ENCODE data around the gene PCSK9.

Gene PCSK9

GRCh38 chr1:55039342-55040082, at the start of gene PCSK9:
Gene PCSK9, plus strand, starts transcription at chr1:55039548. Its CDS starts 290 bp downstream, at chr1:55039838.
- peak; percentile 45 for DNase-seq (ENCODE audit: low read depth, low spot score)
- peaks cover 2% of the 10 kb centered on the region; the same call in 1 of the 2 replicates for H3K27me3 ChIP-seq (ENCODE audit: control insufficient read depth, insufficient read depth, low read length)
- H3K36me3 ChIP-seq (ENCODE audit: control insufficient read depth, insufficient read depth, low read length), result peaks cover under 1% of the 10 kb centered on the region; the same call in 1 of the 2 replicates
- no peaks in the 10 kb centered on the region; the same call in 1 of the 2 replicates for H3K4me1 ChIP-seq (ENCODE audit: control insufficient read depth, insufficient read depth, low read length)
- peak within 1 kb of the TSS; percentile 28; the same call in 1 of the 2 replicates for H3K4me3 ChIP-seq (ENCODE audit: low read length)
- no peaks in the 10 kb centered on the region for H3K9me3 ChIP-seq (ENCODE audit: control insufficient read depth, insufficient read depth, low read length)
- WGBS (ENCODE audit: insufficient coverage, insufficient read length), result no CpG with 5 or more reads among the region's 67 CpGs
- H3K27ac ChIP-seq (ENCODE audit: low read length), result no peak within 1 kb of the TSS

- H3K4me1 ChIP-seq (ENCODE audit: control insufficient read depth, insufficient read depth, low read length), result peaks cover 8% of the 10 kb centered on the region
- H3K27me3 ChIP-seq (ENCODE audit: control insufficient read depth, insufficient read depth, low read length), result no peaks in the 10 kb centered on the region
- H3K9me3 ChIP-seq (ENCODE audit: control insufficient read depth, insufficient read depth, low read length), result no peaks in the 10 kb centered on the region
- DNase-seq (ENCODE audit: low read depth, low spot score), result no peak
- no peak overlapping the region for H3K4me3 ChIP-seq (ENCODE audit: low read length)
- no peaks in the 10 kb centered on the region for H3K36me3 ChIP-seq (ENCODE audit: control insufficient read depth, insufficient read depth, low read length)
- H3K27ac ChIP-seq (ENCODE audit: low read length), result no peak overlapping the region
- no CpG with 5 or more reads among the region's 13 CpGs for WGBS (ENCODE audit: insufficient coverage, insufficient read length)
Observed at GRCh38 chr1:54989968-54990810, 49.2 kb upstream of the PCSK9 start.

- no peak overlapping the region for H3K27ac ChIP-seq (ENCODE audit: low read length)
- no peaks in the 10 kb centered on the region for H3K9me3 ChIP-seq (ENCODE audit: control insufficient read depth, insufficient read depth, low read length)
- no CpG with 5 or more reads among the region's 4 CpGs for WGBS (ENCODE audit: insufficient coverage, insufficient read length)
- no peaks in the 10 kb centered on the region for H3K27me3 ChIP-seq (ENCODE audit: control insufficient read depth, insufficient read depth, low read length)
- H3K36me3 ChIP-seq (ENCODE audit: control insufficient read depth, insufficient read depth, low read length), result no peaks in the 10 kb centered on the region
- DNase-seq (ENCODE audit: low read depth, low spot score), result no peak
- no peak overlapping the region for H3K4me3 ChIP-seq (ENCODE audit: low read length)
- peaks cover 8% of the 10 kb centered on the region for H3K4me1 ChIP-seq (ENCODE audit: control insufficient read depth, insufficient read depth, low read length)
Observed at GRCh38 chr1:54990916-54991315, 48.4 kb upstream of the PCSK9 start.

- no peak for DNase-seq (ENCODE audit: low read depth, low spot score)
- Histone ChIP-seq H3K27me3 (ENCODE audit: control insufficient read depth, insufficient read depth, low read length) (no peaks in the 10 kb centered on the region; the same call in 1 of the 2 replicates), H3K36me3 (ENCODE audit: control insufficient read depth, insufficient read depth, low read length) (no peaks in the 10 kb centered on the region), H3K4me1 (ENCODE audit: control insufficient read depth, insufficient read depth, low read length) (peaks cover 10% of the 10 kb centered on the region), H3K9me3 (ENCODE audit: control insufficient read depth, insufficient read depth, low read length) (no peaks in the 10 kb centered on the region), H3K4me3 (ENCODE audit: low read length) (no peak overlapping the region), H3K27ac (ENCODE audit: low read length) (no peak overlapping the region)
- no CpG with 5 or more reads among the region's 12 CpGs for WGBS (ENCODE audit: insufficient coverage, insufficient read length)
Observed at GRCh38 chr1:54991939-54992338, 47.4 kb upstream of the PCSK9 start.

GRCh38 chr1:54993140-54993539, 46.2 kb upstream of the PCSK9 start:
- Histone ChIP-seq H3K4me3 (ENCODE audit: low read length) (no peak overlapping the region), H3K27me3 (ENCODE audit: control insufficient read depth, insufficient read depth, low read length) (peaks cover 6% of the 10 kb centered on the region), H3K4me1 (ENCODE audit: control insufficient read depth, insufficient read depth, low read length) (peaks cover 13% of the 10 kb centered on the region; the same call in 1 of the 2 replicates), H3K27ac (ENCODE audit: low read length) (no peak overlapping the region), H3K36me3 (ENCODE audit: control insufficient read depth, insufficient read depth, low read length) (no peaks in the 10 kb centered on the region), H3K9me3 (ENCODE audit: control insufficient read depth, insufficient read depth, low read length) (no peaks in the 10 kb centered on the region)
- no peak for DNase-seq (ENCODE audit: low read depth, low spot score)
- no CpG with 5 or more reads among the region's 6 CpGs for WGBS (ENCODE audit: insufficient coverage, insufficient read length)

GRCh38 chr1:54994355-54994990, 44.9 kb upstream of the PCSK9 start:
- DNase-seq (ENCODE audit: low read depth, low spot score), result no peak
- Histone ChIP-seq H3K36me3 (ENCODE audit: control insufficient read depth, insufficient read depth, low read length) (no peaks in the 10 kb centered on the region), H3K9me3 (ENCODE audit: control insufficient read depth, insufficient read depth, low read length) (no peaks in the 10 kb centered on the region), H3K4me1 (ENCODE audit: control insufficient read depth, insufficient read depth, low read length) (peaks cover 12% of the 10 kb centered on the region; the same call in 1 of the 2 replicates), H3K27ac (ENCODE audit: low read length) (no peak overlapping the region), H3K27me3 (ENCODE audit: control insufficient read depth, insufficient read depth, low read length) (peaks cover 17% of the 10 kb centered on the region), H3K4me3 (ENCODE audit: low read length) (no peak overlapping the region)
- no CpG with 5 or more reads among the region's 6 CpGs for whole genome bisulfite sequencing (ENCODE audit: insufficient coverage, insufficient read length)

GRCh38 chr1:54995013-54995760, 44.2 kb upstream of the PCSK9 start:
- no CpG with 5 or more reads among the region's 12 CpGs for WGBS (ENCODE audit: insufficient coverage, insufficient read length)
- H3K4me1 ChIP-seq (ENCODE audit: control insufficient read depth, insufficient read depth, low read length), result peaks cover 12% of the 10 kb centered on the region; the same call in 1 of the 2 replicates
- H3K27me3 ChIP-seq (ENCODE audit: control insufficient read depth, insufficient read depth, low read length), result peaks cover 21% of the 10 kb centered on the region
- DNase-seq (ENCODE audit: low read depth, low spot score), result no peak
- H3K4me3 ChIP-seq (ENCODE audit: low read length), result no peak overlapping the region
- H3K36me3 ChIP-seq (ENCODE audit: control insufficient read depth, insufficient read depth, low read length), result no peaks in the 10 kb centered on the region
- H3K9me3 ChIP-seq (ENCODE audit: control insufficient read depth, insufficient read depth, low read length), result no peaks in the 10 kb centered on the region
- H3K27ac ChIP-seq (ENCODE audit: low read length), result no peak overlapping the region

GRCh38 chr1:54995835-54996234, 43.5 kb upstream of the PCSK9 start:
- H3K36me3 ChIP-seq (ENCODE audit: control insufficient read depth, insufficient read depth, low read length), result no peaks in the 10 kb centered on the region
- peaks cover 21% of the 10 kb centered on the region for H3K27me3 ChIP-seq (ENCODE audit: control insufficient read depth, insufficient read depth, low read length)
- no peak for DNase-seq (ENCODE audit: low read depth, low spot score)
- no CpG with 5 or more reads among the region's 9 CpGs for WGBS (ENCODE audit: insufficient coverage, insufficient read length)
- H3K27ac ChIP-seq (ENCODE audit: low read length), result no peak overlapping the region
- H3K4me1 ChIP-seq (ENCODE audit: control insufficient read depth, insufficient read depth, low read length), result peaks cover 12% of the 10 kb centered on the region; the same call in 1 of the 2 replicates
- H3K9me3 ChIP-seq (ENCODE audit: control insufficient read depth, insufficient read depth, low read length), result no peaks in the 10 kb centered on the region
- no peak overlapping the region for H3K4me3 ChIP-seq (ENCODE audit: low read length)

- Histone ChIP-seq H3K27ac (ENCODE audit: low read length) (no peak overlapping the region), H3K36me3 (ENCODE audit: control insufficient read depth, insufficient read depth, low read length) (no peaks in the 10 kb centered on the region), H3K27me3 (ENCODE audit: control insufficient read depth, insufficient read depth, low read length) (peaks cover 21% of the 10 kb centered on the region), H3K9me3 (ENCODE audit: control insufficient read depth, insufficient read depth, low read length) (no peaks in the 10 kb centered on the region), H3K4me3 (ENCODE audit: low read length) (peak overlapping the region; percentile 27; the same call in 1 of the 2 replicates), H3K4me1 (ENCODE audit: control insufficient read depth, insufficient read depth, low read length) (peaks cover 12% of the 10 kb centered on the region; the same call in 1 of the 2 replicates)
- peak; percentile 71 for DNase-seq (ENCODE audit: low read depth, low spot score)
- WGBS (ENCODE audit: insufficient coverage, insufficient read length), result no CpG with 5 or more reads among the region's 23 CpGs
Observed at GRCh38 chr1:54996359-54996868, 42.9 kb upstream of the PCSK9 start.
